ENCODE data around the gene FTO. TPM values are rescaled to one million over a fixed set of nuclear protein-coding genes. Genes with fewer than 3 reads are reported as not detected.

The FTO gene
- total RNA-seq, 1 donor from 2014 or later = 110 TPM

DNA sequence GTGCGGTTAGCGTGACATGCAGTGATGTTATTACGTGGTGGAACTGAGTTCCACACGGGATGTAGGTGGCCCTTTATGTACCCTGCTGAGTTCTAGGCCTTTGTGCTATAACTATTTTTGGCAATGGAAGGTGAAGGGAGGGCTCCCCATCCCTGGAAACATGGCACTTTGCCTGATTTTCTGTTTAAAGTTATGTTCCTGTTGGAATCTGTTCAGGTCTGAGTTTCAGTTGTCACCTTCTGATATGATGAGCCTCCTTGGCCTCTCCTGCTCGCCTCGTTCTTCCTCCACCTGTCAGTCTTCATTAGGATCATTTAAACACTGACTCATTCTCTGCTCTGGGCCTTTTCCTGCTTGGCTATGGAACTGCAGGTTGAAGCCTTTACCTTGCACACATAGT is 200.6 kb downstream of the FTO start:
- H3K27ac Mint-ChIP-seq = no peak overlapping the region
- no peak for DNase-seq (ENCODE audit: low spot score)
- Histone ChIP-seq H3K36me3 (no peaks in the 10 kb centered on the region), H3K4me3 (no peak overlapping the region), H3K4me2 (no peak overlapping the region), H4K20me1 (ENCODE audit: low read depth) (no peaks in the 10 kb centered on the region), H2AFZ (replicated peaks) (no peak overlapping the region), H3F3A (ENCODE audit: low read depth) (no peaks in the 10 kb centered on the region), H3K9me3 (ENCODE audit: low read depth) (no peaks in the 10 kb centered on the region), H3K4me1 (no peaks in the 10 kb centered on the region), H3K9ac (no peak overlapping the region), H3K27me3 (no peaks in the 10 kb centered on the region), H3K79me2 (ENCODE audit: low read depth) (no peaks in the 10 kb centered on the region), H3K27ac (no peak overlapping the region)
- peaks cover 2% of the 10 kb centered on the region for H3K9me3 Mint-ChIP-seq
- TF ChIP-seq, protein P1, sequence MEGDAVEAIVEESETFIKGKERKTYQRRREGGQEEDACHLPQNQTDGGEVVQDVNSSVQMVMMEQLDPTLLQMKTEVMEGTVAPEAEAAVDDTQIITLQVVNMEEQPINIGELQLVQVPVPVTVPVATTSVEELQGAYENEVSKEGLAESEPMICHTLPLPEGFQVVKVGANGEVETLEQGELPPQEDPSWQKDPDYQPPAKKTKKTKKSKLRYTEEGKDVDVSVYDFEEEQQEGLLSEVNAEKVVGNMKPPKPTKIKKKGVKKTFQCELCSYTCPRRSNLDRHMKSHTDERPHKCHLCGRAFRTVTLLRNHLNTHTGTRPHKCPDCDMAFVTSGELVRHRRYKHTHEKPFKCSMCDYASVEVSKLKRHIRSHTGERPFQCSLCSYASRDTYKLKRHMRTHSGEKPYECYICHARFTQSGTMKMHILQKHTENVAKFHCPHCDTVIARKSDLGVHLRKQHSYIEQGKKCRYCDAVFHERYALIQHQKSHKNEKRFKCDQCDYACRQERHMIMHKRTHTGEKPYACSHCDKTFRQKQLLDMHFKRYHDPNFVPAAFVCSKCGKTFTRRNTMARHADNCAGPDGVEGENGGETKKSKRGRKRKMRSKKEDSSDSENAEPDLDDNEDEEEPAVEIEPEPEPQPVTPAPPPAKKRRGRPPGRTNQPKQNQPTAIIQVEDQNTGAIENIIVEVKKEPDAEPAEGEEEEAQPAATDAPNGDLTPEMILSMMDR (IDR thresholded peaks at IDR 0.05) = no peak
- TF ChIP-seq EZH2 (IDR thresholded peaks at IDR 0.05) = no peak
- TF ChIP-seq EZH2phosphoT487 (IDR thresholded peaks at IDR 0.05) = no peak
- H3K4me1 Mint-ChIP-seq = peaks cover 2% of the 10 kb centered on the region
- peaks cover 2% of the 10 kb centered on the region for H3K27me3 Mint-ChIP-seq (ENCODE audit: insufficient read depth, low read depth)
- H3K4me3 Mint-ChIP-seq = no peak overlapping the region
- H3K36me3 Mint-ChIP-seq = peaks cover 9% of the 10 kb centered on the region

DNA sequence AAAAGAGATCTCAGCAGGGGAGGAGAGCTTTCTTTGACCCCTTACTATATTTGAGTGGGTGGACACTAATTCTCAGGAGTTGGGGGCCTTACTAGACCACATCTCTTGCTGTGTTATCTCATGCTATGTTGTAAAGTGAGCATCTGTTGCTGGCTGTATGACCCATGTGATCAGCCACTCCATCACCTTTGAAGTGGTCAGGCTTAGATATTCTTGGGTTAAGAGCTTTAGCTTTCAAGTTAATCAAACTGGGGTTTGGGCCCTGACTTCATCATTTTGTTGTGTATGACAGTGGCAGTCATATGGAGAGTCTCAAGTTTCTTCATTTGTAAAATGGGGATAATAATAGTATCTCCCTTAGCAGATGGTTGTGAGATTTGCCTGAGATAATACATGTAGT is 201.1 kb downstream of the FTO start:
- Histone ChIP-seq H3K4me1 (no peaks in the 10 kb centered on the region), H3K4me2 (no peak overlapping the region), H3K27ac (no peak overlapping the region), H3F3A (ENCODE audit: low read depth) (no peaks in the 10 kb centered on the region), H3K79me2 (ENCODE audit: low read depth) (no peaks in the 10 kb centered on the region), H4K20me1 (ENCODE audit: low read depth) (no peaks in the 10 kb centered on the region), H3K9me3 (ENCODE audit: low read depth) (no peaks in the 10 kb centered on the region), H3K27me3 (no peaks in the 10 kb centered on the region), H3K36me3 (no peaks in the 10 kb centered on the region), H3K9ac (no peak overlapping the region), H2AFZ (replicated peaks) (no peak overlapping the region), H3K4me3 (no peak overlapping the region)
- Mint-ChIP-seq H3K27ac (no peak overlapping the region), H3K4me3 (no peak overlapping the region), H3K27me3 (ENCODE audit: insufficient read depth, low read depth) (peaks cover 2% of the 10 kb centered on the region), H3K36me3 (peaks cover 9% of the 10 kb centered on the region), H3K4me1 (no peaks in the 10 kb centered on the region), H3K9me3 (peaks cover 2% of the 10 kb centered on the region)
- TF ChIP-seq EZH2 (IDR thresholded peaks at IDR 0.05) (no peak), EZH2phosphoT487 (IDR thresholded peaks at IDR 0.05) (no peak)
- TF ChIP-seq, protein P1 (IDR thresholded peaks at IDR 0.05) = no peak
- no peak for DNase-seq (ENCODE audit: low spot score)

DNA sequence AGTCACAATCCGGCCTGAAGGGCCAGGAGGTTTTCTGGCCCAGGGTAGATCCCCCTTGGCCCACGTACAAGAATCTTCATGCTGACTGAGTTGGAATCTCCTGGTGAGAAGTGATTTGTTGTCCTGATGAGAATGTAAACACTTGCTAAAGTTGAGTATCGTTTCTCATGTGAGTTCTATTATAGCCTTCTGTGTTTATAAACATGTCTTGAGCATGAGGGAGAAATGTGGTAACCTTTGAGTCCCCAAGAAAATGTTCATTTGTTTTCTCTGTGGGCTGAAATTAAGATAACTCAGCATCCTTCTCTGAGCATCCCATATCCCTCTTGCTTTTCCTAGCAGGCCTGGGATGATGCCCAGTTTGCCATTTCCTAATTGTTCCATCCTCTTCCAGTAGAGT is 204.8 kb downstream of the FTO start:
- Histone ChIP-seq H3K4me2 (no peak overlapping the region), H3F3A (ENCODE audit: low read depth) (no peaks in the 10 kb centered on the region), H3K79me2 (ENCODE audit: low read depth) (no peaks in the 10 kb centered on the region), H3K9me3 (ENCODE audit: low read depth) (no peaks in the 10 kb centered on the region), H3K9ac (no peak overlapping the region), H2AFZ (replicated peaks) (no peak overlapping the region), H3K4me1 (peaks cover 17% of the 10 kb centered on the region), H4K20me1 (ENCODE audit: low read depth) (no peaks in the 10 kb centered on the region), H3K27ac (no peak overlapping the region), H3K36me3 (no peaks in the 10 kb centered on the region), H3K27me3 (no peaks in the 10 kb centered on the region), H3K4me3 (no peak overlapping the region)
- H3K36me3 Mint-ChIP-seq = peaks cover 3% of the 10 kb centered on the region
- no peak for DNase-seq (ENCODE audit: low spot score)
- no peaks in the 10 kb centered on the region for H3K9me3 Mint-ChIP-seq
- H3K4me3 Mint-ChIP-seq = no peak overlapping the region
- peaks cover 18% of the 10 kb centered on the region for H3K4me1 Mint-ChIP-seq
- TF ChIP-seq, protein P1 (IDR thresholded peaks at IDR 0.05) = no peak
- no peak for TF ChIP-seq EZH2 (IDR thresholded peaks at IDR 0.05)
- no peak for TF ChIP-seq EZH2phosphoT487 (IDR thresholded peaks at IDR 0.05)
- no peak overlapping the region for H3K27ac Mint-ChIP-seq
- peaks cover 2% of the 10 kb centered on the region for H3K27me3 Mint-ChIP-seq (ENCODE audit: insufficient read depth, low read depth)
